HTR-8/SVneo (cell line): Measurements from ENCODE around the gene OR5A2.
"Not testable (repeated sequence)": the region's sequence is repeated elsewhere in the genome, so short reads cannot be mapped to it uniquely, and the experiment has no call there.

Experiments used
- DNase-seq: peaks from one replicate; pipeline ENCODE4 v3.0.0; 2011; ENCODE audit warnings: low spot score, mixed read lengths; ENCODE audit not compliant: insufficient read length
- FAIRE-seq: peaks from 2 replicates; lab custom pipeline; 2011; peaks lifted over from hg19 to GRCh38; lab: Jason Lieb, UNC

OR5A2 gene, protein sequence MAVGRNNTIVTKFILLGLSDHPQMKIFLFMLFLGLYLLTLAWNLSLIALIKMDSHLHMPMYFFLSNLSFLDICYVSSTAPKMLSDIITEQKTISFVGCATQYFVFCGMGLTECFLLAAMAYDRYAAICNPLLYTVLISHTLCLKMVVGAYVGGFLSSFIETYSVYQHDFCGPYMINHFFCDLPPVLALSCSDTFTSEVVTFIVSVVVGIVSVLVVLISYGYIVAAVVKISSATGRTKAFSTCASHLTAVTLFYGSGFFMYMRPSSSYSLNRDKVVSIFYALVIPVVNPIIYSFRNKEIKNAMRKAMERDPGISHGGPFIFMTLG

GRCh38 chr11:59426361-59427067 is at the start of gene OR5A2:
OR5A2 (minus strand) TSS chr11:59426413; CDS start chr11:59422953, 3,460 bp downstream.
- FAIRE-seq (no peak), DNase-seq (no peak)

GRCh38 chr11:59475176-59475575 is 49.0 kb upstream of the OR5A2 start:
- no peak for FAIRE-seq
- DNase-seq: no peak

- no peak for FAIRE-seq
- no peak for DNase-seq
Measured at GRCh38 chr11:59473015-59473414, 46.8 kb upstream of the OR5A2 start, which contains the start of gene OR4D10. OR4D10 (plus strand) TSS chr11:59473315; CDS start chr11:59477430, 4,115 bp downstream.

DNA sequence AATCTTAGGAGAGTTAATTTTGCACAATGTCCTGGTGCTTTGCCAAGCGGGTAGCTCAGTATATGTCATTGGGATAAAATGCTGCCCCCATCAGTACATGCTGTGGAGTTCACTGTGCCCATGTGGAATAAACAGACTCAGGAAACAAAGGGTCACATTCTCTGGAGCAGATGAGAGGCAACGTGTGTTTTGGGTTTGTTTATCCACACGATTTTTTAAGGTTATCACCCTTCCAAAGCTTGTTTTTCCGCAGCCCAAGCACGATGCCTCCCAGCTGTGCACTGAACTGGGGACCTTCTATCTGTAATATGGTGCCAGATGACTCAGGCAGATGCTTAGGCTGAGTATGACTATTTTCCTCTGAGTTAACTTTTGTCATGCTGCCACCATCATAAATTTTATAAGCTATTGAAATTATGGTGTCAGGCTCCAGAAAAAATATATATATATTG is 37.0 kb upstream of the OR5A2 start:
- FAIRE-seq (no peak), DNase-seq (no peak)

DNA sequence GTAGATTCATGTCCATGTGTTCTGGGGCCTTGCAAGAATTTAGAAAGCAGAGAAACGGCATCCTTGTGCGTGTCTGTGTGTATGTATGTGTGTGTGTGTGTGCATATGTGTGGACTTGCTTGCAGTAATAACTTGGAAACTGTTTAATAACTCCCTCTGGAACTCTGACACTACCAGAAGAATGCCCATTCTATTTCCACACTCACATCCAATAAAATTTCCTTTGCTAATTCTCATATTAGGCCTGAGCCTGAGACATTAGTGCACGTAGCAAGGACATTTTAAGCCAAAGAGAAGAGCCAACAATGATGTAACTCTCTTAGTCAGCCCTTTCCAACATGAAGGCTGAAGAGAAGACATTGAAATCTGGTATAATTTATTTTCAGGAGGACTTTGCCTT is 33.7 kb upstream of the OR5A2 start:
- no peak for DNase-seq
- no peak for FAIRE-seq

GRCh38 chr11:59456661-59457060 is 30.4 kb upstream of the OR5A2 start, which contains the start of gene OR4D6:
OR4D6 (plus strand) TSS chr11:59456961; CDS start chr11:59456961, 0 bp downstream.
- DNase-seq (no peak), FAIRE-seq (no peak)

- DNase-seq (no peak), FAIRE-seq (no peak)
Measured at GRCh38 chr11:59448484-59448883, 22.3 kb upstream of the OR5A2 start.

DNA sequence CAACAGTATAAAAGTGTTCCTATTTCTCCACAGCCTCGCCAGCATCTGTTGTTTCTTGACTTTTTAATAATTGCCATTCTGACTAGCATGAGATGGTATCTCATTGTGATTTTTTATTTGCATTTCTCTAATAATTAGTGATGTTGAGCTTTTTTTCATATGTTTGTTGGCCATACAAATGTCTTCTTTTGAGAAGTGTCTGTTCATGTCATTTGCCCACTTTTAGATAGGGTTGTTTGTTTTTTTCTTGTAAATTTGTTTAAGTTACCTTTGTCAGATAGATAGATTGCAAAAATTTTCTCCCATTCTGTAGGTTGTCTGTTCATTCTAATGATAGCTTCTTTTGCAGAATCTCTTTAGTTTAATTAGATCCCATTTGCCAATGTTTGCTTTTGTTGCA is 19.4 kb upstream of the OR5A2 start:
- not testable (repeated sequence) for DNase-seq, FAIRE-seq

DNA sequence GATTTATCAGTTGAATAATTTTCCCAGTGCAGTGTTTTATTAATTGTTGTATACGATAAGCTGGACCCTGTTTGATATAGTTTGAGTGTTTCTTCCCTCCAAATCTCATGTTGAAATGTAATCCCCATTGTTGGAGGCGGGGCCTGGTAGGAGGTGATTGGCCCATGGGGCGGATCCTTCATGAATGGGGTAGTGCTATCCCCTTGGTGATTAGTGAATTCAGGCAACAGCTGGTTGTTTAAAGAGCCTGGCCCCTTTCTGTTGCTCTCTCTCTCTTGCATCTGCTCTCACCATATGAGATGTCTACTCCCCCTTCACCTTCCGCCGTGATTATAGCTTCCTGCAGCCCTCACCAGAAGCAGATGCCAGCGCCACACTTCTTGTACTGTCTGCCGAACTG is 11.6 kb upstream of the OR5A2 start:
- no peak for FAIRE-seq

DNA sequence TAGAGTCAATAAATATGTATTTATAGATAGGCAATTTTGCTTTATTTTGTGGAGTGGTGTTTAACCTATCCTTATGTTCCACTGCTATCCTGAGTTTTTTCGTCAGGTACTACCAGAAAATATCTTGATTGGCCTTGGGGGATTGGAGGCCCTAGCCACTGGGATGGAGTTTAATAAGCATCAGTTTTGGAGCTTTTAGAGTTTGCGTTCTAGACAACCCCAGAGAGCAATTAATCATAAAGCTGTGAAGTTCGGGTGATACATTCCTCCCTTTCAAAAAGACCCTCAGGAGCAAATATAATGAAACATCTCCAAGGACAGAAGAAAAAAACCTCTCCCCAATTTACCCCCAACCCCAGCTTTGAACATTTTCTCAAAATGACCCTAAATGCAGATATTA is 10.0 kb upstream of the OR5A2 start, which contains the start of gene OR5A1:
TSS of gene OR5A1 (plus strand) at position 301 of the 400 bp plus-strand sequence. CDS start 6,700 bp downstream, outside the sequence.
- DNase-seq: no peak
- no peak for FAIRE-seq

More for the DNA sequence above, 11.6 kb upstream of the OR5A2 start:
- DNase-seq: no peak

GRCh38 chr11:59429924-59430516 is 3.8 kb upstream of the OR5A2 start:
- FAIRE-seq (peak; percentile 78), DNase-seq (peak; percentile 34)

GRCh38 chr11:59427068-59427382 is 812 bp upstream of the OR5A2 start:
- no peak for DNase-seq
- FAIRE-seq: no peak

GRCh38 chr11:59425131-59425530 is 1.1 kb downstream of the OR5A2 start:
- FAIRE-seq: no peak
- no peak for DNase-seq

- FAIRE-seq (no peak), DNase-seq (no peak)
Measured at GRCh38 chr11:59423835-59424234, 2.4 kb downstream of the OR5A2 start.

DNA sequence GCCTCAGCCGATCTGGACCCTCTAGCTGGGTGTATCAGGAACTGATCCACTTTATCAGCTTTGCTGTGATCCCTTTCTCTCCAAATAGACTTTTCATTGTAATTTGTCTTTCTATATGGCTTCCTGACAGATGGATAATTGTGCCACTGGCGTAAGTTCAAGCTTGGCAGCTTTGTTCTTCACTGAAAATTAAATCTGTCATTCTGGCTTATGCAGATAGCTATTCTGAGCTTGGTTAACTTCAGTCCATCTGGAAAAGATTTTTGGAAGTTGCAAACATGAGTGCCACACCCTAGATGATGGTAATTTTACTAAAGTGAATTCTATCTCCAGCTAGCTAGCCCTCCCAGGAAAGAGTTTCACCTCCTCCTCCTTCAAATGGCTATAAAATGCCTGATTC is 8.1 kb downstream of the OR5A2 start:
- no peak for FAIRE-seq
- no peak for DNase-seq

DNA sequence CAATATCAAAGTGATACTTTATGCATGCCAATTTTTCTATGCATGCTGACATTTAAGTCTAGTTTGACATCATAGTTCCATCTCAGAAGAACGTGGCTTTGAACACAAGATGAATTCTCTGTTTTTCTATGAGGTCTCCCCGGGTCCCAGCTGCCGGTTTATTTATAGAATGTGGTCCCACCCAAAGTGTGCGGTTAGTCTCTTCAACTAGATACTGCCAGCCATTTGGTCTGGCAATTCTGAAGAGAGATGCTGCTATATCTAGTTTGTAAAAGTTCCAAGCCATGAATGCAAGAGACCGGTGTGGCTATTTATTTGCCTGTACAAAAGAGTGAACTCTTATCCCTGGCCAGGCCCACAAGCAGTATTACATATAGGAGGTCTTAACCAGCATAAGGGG is 9.2 kb downstream of the OR5A2 start:
- DNase-seq (no peak), FAIRE-seq (no peak)

DNA sequence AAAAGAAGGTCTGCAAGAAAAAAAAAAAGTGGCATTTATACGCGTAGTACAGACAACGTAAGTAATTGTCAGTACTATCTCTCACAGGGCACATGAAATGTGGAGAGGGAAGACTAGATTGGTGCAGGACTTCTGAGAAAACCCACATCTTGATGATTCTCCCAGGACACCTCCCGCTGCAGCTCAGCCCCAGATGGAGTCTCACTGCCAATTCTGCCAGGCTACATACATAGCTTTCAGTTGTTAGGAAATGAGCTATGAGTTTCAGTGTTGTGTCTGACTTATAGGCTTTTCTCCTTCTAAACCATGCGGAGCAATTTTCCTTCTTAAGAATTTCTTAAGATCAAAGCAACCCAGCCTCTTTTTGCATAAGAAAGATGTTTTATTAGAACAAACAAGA is 9.6 kb downstream of the OR5A2 start:
- FAIRE-seq (no peak), DNase-seq (no peak)

- FAIRE-seq (no peak), DNase-seq (no peak)
Measured at GRCh38 chr11:59415111-59415510, 11.1 kb downstream of the OR5A2 start.

DNA sequence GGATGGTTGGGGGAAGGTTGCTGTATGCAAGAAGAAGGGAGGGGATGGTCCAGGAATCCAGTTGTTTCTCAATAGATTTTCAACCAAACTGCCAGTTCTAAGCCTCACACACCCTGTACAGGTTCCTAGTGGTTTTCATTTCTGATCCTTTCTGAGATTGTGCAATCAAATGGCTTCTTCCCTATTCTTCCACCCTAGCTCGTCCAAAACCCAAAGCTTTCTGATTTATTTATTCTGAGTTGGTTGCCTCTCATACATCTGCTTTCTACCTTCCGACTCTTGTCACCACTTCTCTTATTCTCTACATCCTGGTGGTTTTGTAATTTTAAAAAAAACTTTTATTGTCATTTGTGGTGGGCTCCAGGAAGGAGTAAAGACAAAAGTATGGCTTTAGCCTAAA is 12.6 kb downstream of the OR5A2 start:
- no peak for DNase-seq
- no peak for FAIRE-seq

- FAIRE-seq (no peak), DNase-seq (no peak)
Measured at GRCh38 chr11:59403546-59403945, 22.7 kb downstream of the OR5A2 start.

GRCh38 chr11:59401262-59401552 is 25.0 kb downstream of the OR5A2 start:
- DNase-seq: no peak
- no peak for FAIRE-seq
